ENCODE data around the gene ETV2. TPM values are rescaled to one million over a fixed set of nuclear protein-coding genes. Genes with fewer than 3 reads are reported as not detected.
"Not testable (repeated sequence)": the region's sequence is repeated elsewhere in the genome, so short reads cannot be mapped to it uniquely, and the experiment has no call there.

The ETV2 gene
- total and polyA plus RNA-seq, 2 donors (not counting 3 experiments of a cell fraction or from before 2014, with no cell fraction given) = 1.0 to 1.5 TPM

DNA sequence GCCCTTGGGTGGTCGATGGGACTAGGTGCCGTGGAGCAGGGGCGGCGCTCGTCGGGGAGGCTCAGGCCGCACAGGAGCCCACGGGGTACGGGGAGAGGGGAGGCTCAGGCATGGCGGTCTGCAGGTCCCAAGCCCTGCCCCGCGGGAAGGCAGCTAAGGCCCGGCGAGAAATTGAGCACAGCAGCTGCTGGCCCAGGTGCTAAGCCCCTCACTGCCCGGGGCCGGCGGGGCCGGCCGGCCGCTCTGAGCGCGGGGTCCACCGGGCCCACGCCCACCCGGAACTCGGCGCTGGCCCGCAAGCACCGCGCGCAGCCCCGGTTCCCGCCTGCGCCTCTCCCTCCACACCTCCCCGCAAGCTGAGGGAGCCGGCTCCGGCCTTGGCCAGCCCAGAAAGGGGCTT lies 49.6 kb downstream of the ETV2 start:
- intact Hi-C loops (cut with micrococcal nuclease) = loop anchor here (5.0 kb wide), 1 partner anchor 144 kb away; the partner anchor contains the start of gene TMEM147
- DNase-seq (ENCODE audit: low read depth, low spot score); H3K4me3 ChIP-seq (replicated peaks in 1 of 3; ENCODE audit: insufficient read depth in 1 of 3, low read depth in 1 of 3, low read length in 3 of 3); BruUV-seq (replicated peaks); POLR2A ChIA-PET; H3K4me1 ChIP-seq (ENCODE audit: control insufficient read depth, extremely low read depth, insufficient read depth, low read length); H3K9ac ChIP-seq (replicated peaks; ENCODE audit: extremely low read depth, insufficient read depth, low read length); dilution Hi-C loops (cut with MboI; ENCODE audit: extremely low pct_ligation_motif_present, low sequenced_read_pairs); H3K36me3 ChIP-seq (ENCODE audit: control insufficient read depth in 2 of 2, extremely low read depth in 1 of 2, insufficient read depth in 2 of 2, low read length in 2 of 2); H2AFZ ChIP-seq (ENCODE audit: low read depth, low read length); H3K4me2 ChIP-seq (ENCODE audit: insufficient read depth, low read length); H3K27ac ChIP-seq (ENCODE audit: insufficient read depth, low read depth, low read length); H3K27me3 ChIP-seq (ENCODE audit: control insufficient read depth in 2 of 2, insufficient read depth in 2 of 2, low read length in 2 of 2); H4K20me1 ChIP-seq (replicated peaks; ENCODE audit: control insufficient read depth, extremely low read depth, insufficient read depth, low read length); H3K9me1 ChIP-seq (replicated peaks; ENCODE audit: control insufficient read depth, extremely low read depth, insufficient read depth, low read length); FAIRE-seq; H3K79me2 ChIP-seq (ENCODE audit: control insufficient read depth, insufficient read depth, low read length); H3K9me3 ChIP-seq (replicated peaks; ENCODE audit: control insufficient read depth, insufficient read depth, low read length): not testable (repeated sequence)
- CTCF ChIA-PET = interaction anchor here (2.9 to 6.8 kb wide), 2 partner anchors 12 to 129 kb away, joined by 12 to 54 read pairs; no protein-coding TSS in a partner anchor

- BruUV-seq (replicated peaks) = no TSS peak
- POLR2A ChIA-PET = no interaction called here
- no peak overlapping the region for H3K4me2 ChIP-seq (ENCODE audit: insufficient read depth, low read length)
- dilution Hi-C loops (cut with MboI; ENCODE audit: extremely low pct_ligation_motif_present, low sequenced_read_pairs) (no loop called here), intact Hi-C loops (cut with micrococcal nuclease) (loop anchor here (5.0 kb wide), 1 partner anchor 145 kb away; the partner anchor contains the start of gene TMEM147)
- DNase-seq (ENCODE audit: low read depth, low spot score) = no peak
- no peak for FAIRE-seq
- no peaks in the 10 kb centered on the region for H4K20me1 ChIP-seq (replicated peaks; ENCODE audit: control insufficient read depth, extremely low read depth, insufficient read depth, low read length)
- H3K9me3 ChIP-seq (replicated peaks; ENCODE audit: control insufficient read depth, insufficient read depth, low read length) = no peaks in the 10 kb centered on the region
- no peaks in the 10 kb centered on the region for H3K27me3 ChIP-seq (ENCODE audit: control insufficient read depth in 2 of 2, insufficient read depth in 2 of 2, low read length in 2 of 2)
- TF ChIP-seq MYC (IDR thresholded peaks at IDR 0.05; ENCODE audit: low read depth, low read length) = no peak
- no peak for TF ChIP-seq EZH2 (IDR thresholded peaks at IDR 0.05; ENCODE audit: borderline replicate concordance, low read depth, low read length, severe bottlenecking)
- TF ChIP-seq POLR2AphosphoS5 (IDR thresholded peaks at IDR 0.05; ENCODE audit: insufficient read depth, low read depth, low read length) = no peak
- TF ChIP-seq, protein P1, sequence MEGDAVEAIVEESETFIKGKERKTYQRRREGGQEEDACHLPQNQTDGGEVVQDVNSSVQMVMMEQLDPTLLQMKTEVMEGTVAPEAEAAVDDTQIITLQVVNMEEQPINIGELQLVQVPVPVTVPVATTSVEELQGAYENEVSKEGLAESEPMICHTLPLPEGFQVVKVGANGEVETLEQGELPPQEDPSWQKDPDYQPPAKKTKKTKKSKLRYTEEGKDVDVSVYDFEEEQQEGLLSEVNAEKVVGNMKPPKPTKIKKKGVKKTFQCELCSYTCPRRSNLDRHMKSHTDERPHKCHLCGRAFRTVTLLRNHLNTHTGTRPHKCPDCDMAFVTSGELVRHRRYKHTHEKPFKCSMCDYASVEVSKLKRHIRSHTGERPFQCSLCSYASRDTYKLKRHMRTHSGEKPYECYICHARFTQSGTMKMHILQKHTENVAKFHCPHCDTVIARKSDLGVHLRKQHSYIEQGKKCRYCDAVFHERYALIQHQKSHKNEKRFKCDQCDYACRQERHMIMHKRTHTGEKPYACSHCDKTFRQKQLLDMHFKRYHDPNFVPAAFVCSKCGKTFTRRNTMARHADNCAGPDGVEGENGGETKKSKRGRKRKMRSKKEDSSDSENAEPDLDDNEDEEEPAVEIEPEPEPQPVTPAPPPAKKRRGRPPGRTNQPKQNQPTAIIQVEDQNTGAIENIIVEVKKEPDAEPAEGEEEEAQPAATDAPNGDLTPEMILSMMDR (IDR thresholded peaks at IDR 0.05; ENCODE audit: extremely low read depth in 1 of 2, insufficient read depth in 1 of 2, low read depth in 1 of 2, low read length in 2 of 2) = no peak
- TF ChIP-seq JUN (IDR thresholded peaks at IDR 0.05; ENCODE audit: borderline replicate concordance, insufficient read depth, insufficient read length, low read depth) = no peak
- no peak for TF ChIP-seq POLR2A (IDR thresholded peaks at IDR 0.05; ENCODE audit: low read depth, low read length)
- no peak for TF ChIP-seq FOS (IDR thresholded peaks at IDR 0.05; ENCODE audit: borderline replicate concordance, insufficient read depth, low read length)
- no peak for TF ChIP-seq GATA2 (IDR thresholded peaks at IDR 0.05; ENCODE audit: insufficient read depth, insufficient read length, low read depth, low read length)
- no peaks in the 10 kb centered on the region for H3K9me1 ChIP-seq (replicated peaks; ENCODE audit: control insufficient read depth, extremely low read depth, insufficient read depth, low read length)
- no peak overlapping the region for H2AFZ ChIP-seq (ENCODE audit: low read depth, low read length)
- H3K27ac ChIP-seq (ENCODE audit: insufficient read depth, low read depth, low read length) = no peak overlapping the region
- CTCF ChIA-PET = interaction anchor here (2.9 to 6.8 kb wide), 2 partner anchors 11 to 128 kb away, joined by 12 to 54 read pairs; no protein-coding TSS in a partner anchor
- H3K4me1 ChIP-seq (ENCODE audit: control insufficient read depth, extremely low read depth, insufficient read depth, low read length) = no peaks in the 10 kb centered on the region
- no peak overlapping the region for H3K4me3 ChIP-seq (replicated peaks in 1 of 3; ENCODE audit: insufficient read depth in 1 of 3, low read depth in 1 of 3, low read length in 3 of 3)
- H3K9ac ChIP-seq (replicated peaks; ENCODE audit: extremely low read depth, insufficient read depth, low read length) = no peak overlapping the region
- H3K36me3 ChIP-seq (ENCODE audit: control insufficient read depth in 2 of 2, extremely low read depth in 1 of 2, insufficient read depth in 2 of 2, low read length in 2 of 2) = no peaks in the 10 kb centered on the region
- no peaks in the 10 kb centered on the region for H3K79me2 ChIP-seq (ENCODE audit: control insufficient read depth, insufficient read depth, low read length)
Measured at GRCh38 chr19:35692010-35692409, 50.5 kb downstream of the ETV2 start.
